Aorta (tissue), 5 donors: ENCODE measurements around the gene SF3B2. TPM values are rescaled to one million over a fixed set of nuclear protein-coding genes. Genes with fewer than 3 reads are reported as not detected.
A peak's percentile ranks its signal among the peaks of the same experiment; 100 is the strongest.
"Not testable (repeated sequence)": the region's sequence is repeated elsewhere in the genome, so short reads cannot be mapped to it uniquely, and the experiment has no call there.

Experiments used
- ATAC-seq: fragments of 200-7000 bp; cut with Tn5 transposase; one replicate; pipeline ENCODE4 v1.9.1; 2022; ENCODE audit warnings: moderate library complexity; ENCODE audit not compliant: low FRiP score
- DNase-seq, 2 donors: peaks; one replicate each; pipeline ENCODE4 v3.0.0-alpha.2; 2020
- H3K27ac ChIP-seq, 2 donors: one replicate each; pipeline ENCODE4 v1.5.1; 2013; ENCODE audit warnings: low read length in 2 of 2, mild to moderate bottlenecking in 2 of 2, moderate library complexity in 2 of 2, control low read depth in 1 of 2, inconsistent platforms in 1 of 2, low read depth in 1 of 2
- H3K27me3 ChIP-seq, 2 donors: one replicate each; pipeline ENCODE4 v1.6.1; 2013; ENCODE audit warnings: control low read depth in 1 of 2, low read length in 1 of 2, mild to moderate bottlenecking in 1 of 2, moderate library complexity in 1 of 2; ENCODE audit not compliant: insufficient read depth in 2 of 2, control insufficient read depth in 1 of 2
- H3K36me3 ChIP-seq, 2 donors: one replicate each; pipeline ENCODE4 v1.6.1; 2013; ENCODE audit warnings: control low read depth in 1 of 2, low read length in 1 of 2, mild to moderate bottlenecking in 1 of 2; ENCODE audit not compliant: insufficient read depth in 2 of 2, control insufficient read depth in 1 of 2
- H3K4me1 ChIP-seq, 2 donors: one replicate each; pipeline ENCODE4 v1.6.1; 2013; ENCODE audit warnings: low read length in 2 of 2, control low read depth in 1 of 2, mild to moderate bottlenecking in 1 of 2, moderate library complexity in 1 of 2; ENCODE audit not compliant: insufficient read depth in 2 of 2, control insufficient read depth in 1 of 2
- H3K4me3 ChIP-seq, 2 donors: one replicate each; pipeline ENCODE4 v1.5.1; 2013; ENCODE audit warnings: low read length in 2 of 2, control low read depth in 1 of 2, mild to moderate bottlenecking in 1 of 2
- H3K9me3 ChIP-seq: one replicate; pipeline ENCODE4 v1.6.1; 2013; ENCODE audit warnings: mild to moderate bottlenecking, low read length; ENCODE audit not compliant: control insufficient read depth
- WGBS, 2 donors: extraction: QIAGEN DNeasy Blood & Tissue Kit; methylation state at CpG; one replicate each; pipeline ENCODE4 v1.1.7; 2013; 5-methylcytosine and 5-hydroxymethylcytosine counted together
- intact Hi-C, 2 donors: fragments of 100-400 bp; cut with DNase I; formaldehyde crosslinking; loops; one replicate each; pipeline versions ENCODE4 v1.14.2 to v1.15.0; 2022
- polyA plus RNA-seq, 2 donors: library from polyadenylated mRNA; stranded (reverse); fragments of 200-250 nt; gene quantifications; one replicate each; pipeline ENCODE4 v1.2.3, GENCODE V29; 2013
- total RNA-seq, 2 donors: library from RNA; stranded (reverse); fragmentation: NEBNext Ultra II Directional; extraction: Animal tissue kit (Norgen Biotek cat#: 25700); gene quantifications; one replicate each; pipeline ENCODE4 v1.2.1, GENCODE V29; 2021
- donor health status: healthy with polysubstance abuse.
- donor health status: Bipolar disorder and iron deficiency.
- donor health status: DM: no; HTN: no; CAD: no.
- donor health status: DM: no; HTN: no; CAD: no.
- donor health status: DM: yes; HTN: yes; CAD: no.

SF3B2 gene
- total and polyA plus RNA-seq, 4 donors = 59.0 to 146 (median 134) TPM

GRCh38 chr11:66008095-66008467 lies 44.1 kb upstream of the SF3B2 start:
- no peaks in the 10 kb centered on the region for H3K4me1 ChIP-seq
- H3K9me3 ChIP-seq = no peaks in the 10 kb centered on the region
- DNase-seq (no peak), ATAC-seq (no peak)
- H3K4me3 ChIP-seq = no peak overlapping the region
- no peaks in the 10 kb centered on the region for H3K36me3 ChIP-seq
- intact Hi-C loops = no loop called here
- H3K27ac ChIP-seq = no peak overlapping the region
- H3K27me3 ChIP-seq = no peaks in the 10 kb centered on the region
- 93 to 94% methylated on average over 2 of the region's 2 CpGs for WGBS, 2 donors

- Histone ChIP-seq H3K36me3 (no peaks in the 10 kb centered on the region), H3K4me1 (no peaks in the 10 kb centered on the region), H3K4me3 (no peak overlapping the region), H3K9me3 (no peaks in the 10 kb centered on the region), H3K27ac (peak overlapping the region in 1 of 2 donors; percentile 16), H3K27me3 (no peaks in the 10 kb centered on the region)
- DNase-seq = no peak
- intact Hi-C loops = no loop called here
- 60 to 64% methylated on average over 10 of the region's 10 CpGs for WGBS, 2 donors
- no peak for ATAC-seq
These were observed 43.6 kb upstream of the SF3B2 start for GRCh38 chr11:66008468-66009101.

- H3K27ac ChIP-seq, H3K36me3 ChIP-seq, H3K4me1 ChIP-seq, DNase-seq, H3K4me3 ChIP-seq, ATAC-seq, intact Hi-C loops, H3K27me3 ChIP-seq, H3K9me3 ChIP-seq: not testable (repeated sequence)
- 90 to 93% methylated on average over 4 of the region's 4 CpGs for WGBS, 2 donors
These were observed 42.1 kb upstream of the SF3B2 start for GRCh38 chr11:66010036-66010435.

- Histone ChIP-seq H3K36me3 (no peaks in the 10 kb centered on the region), H3K27me3 (no peaks in the 10 kb centered on the region), H3K4me1 (no peaks in the 10 kb centered on the region), H3K27ac (peak overlapping the region; percentile 57 to 59), H3K9me3 (no peaks in the 10 kb centered on the region), H3K4me3 (no peak overlapping the region)
- 38 to 42% methylated on average over 13 to 14 of the region's 14 CpGs for WGBS, 2 donors
- intact Hi-C loops = no loop called here
- DNase-seq (no peak), ATAC-seq (no peak)
These were observed 40.9 kb upstream of the SF3B2 start for GRCh38 chr11:66011239-66011784.

GRCh38 chr11:66011785-66012303 lies 40.3 kb upstream of the SF3B2 start, which contains the start of gene CST6:
Gene CST6 (plus strand): TSS chr11:66012008. CDS start chr11:66012045, 37 bp downstream.
- H3K36me3 ChIP-seq = no peaks in the 10 kb centered on the region
- no peak for DNase-seq
- ATAC-seq = no peak
- WGBS, 2 donors = 10 to 14% methylated on average over 56 to 61 of the region's 61 CpGs
- no peak within 1 kb of the TSS for H3K4me3 ChIP-seq
- peak within 1 kb of the TSS; percentile 57 to 59 for H3K27ac ChIP-seq
- intact Hi-C loops = no loop called here
- H3K9me3 ChIP-seq = no peaks in the 10 kb centered on the region
- H3K4me1 ChIP-seq = no peaks in the 10 kb centered on the region
- H3K27me3 ChIP-seq = no peaks in the 10 kb centered on the region

- no peak for ATAC-seq
- no peak overlapping the region for H3K4me3 ChIP-seq
- intact Hi-C loops = no loop called here
- H3K36me3 ChIP-seq = no peaks in the 10 kb centered on the region
- H3K4me1 ChIP-seq = no peaks in the 10 kb centered on the region
- no peaks in the 10 kb centered on the region for H3K9me3 ChIP-seq
- peak overlapping the region; percentile 57 to 59 for H3K27ac ChIP-seq
- WGBS, 2 donors = 72 to 79% methylated on average over 11 to 12 of the region's 12 CpGs
- no peaks in the 10 kb centered on the region for H3K27me3 ChIP-seq
- no peak for DNase-seq
These were observed 39.7 kb upstream of the SF3B2 start for GRCh38 chr11:66012371-66012945.

GRCh38 chr11:66012946-66013761 lies 39.0 kb upstream of the SF3B2 start:
- no peaks in the 10 kb centered on the region for H3K4me1 ChIP-seq
- no peaks in the 10 kb centered on the region for H3K27me3 ChIP-seq
- WGBS, 2 donors = 65 to 66% methylated on average over 12 of the region's 12 CpGs
- H3K27ac ChIP-seq = peak overlapping the region; percentile 48 to 57
- intact Hi-C loops = no loop called here
- no peak overlapping the region for H3K4me3 ChIP-seq
- ATAC-seq (no peak), DNase-seq (peak in 1 of 2 donors; percentile 66)
- no peaks in the 10 kb centered on the region for H3K36me3 ChIP-seq
- no peaks in the 10 kb centered on the region for H3K9me3 ChIP-seq

- H3K4me1 ChIP-seq = no peaks in the 10 kb centered on the region
- no peak for ATAC-seq
- no peaks in the 10 kb centered on the region for H3K9me3 ChIP-seq
- no peaks in the 10 kb centered on the region for H3K27me3 ChIP-seq
- H3K36me3 ChIP-seq = no peaks in the 10 kb centered on the region
- no peak overlapping the region for H3K4me3 ChIP-seq
- H3K27ac ChIP-seq = peak overlapping the region in 1 of 2 donors; percentile 48
- WGBS, 2 donors = 87% methylated on average over 7 of the region's 7 CpGs
- DNase-seq = no peak
- intact Hi-C loops = no loop called here
These were observed 38.4 kb upstream of the SF3B2 start for GRCh38 chr11:66013762-66014100.
